Right lobe of liver (tissue), 4 donors: ENCODE data around the gene KRT81.

Experiments used
- POLR2A ChIP-seq: fragments of 450-650 bp; IDR thresholded peaks from one replicate; pipeline ENCODE4 v1.6.1; 2017; ENCODE audit warnings: antibody characterized with exemption, mild to moderate bottlenecking
- TF ChIP-seq, protein P1 (sequence below), 4 donors: fragments of 200-600 bp in 3 of 4; fragments of 450-650 bp in 1 of 4; IDR thresholded peaks; one replicate each; pipeline versions ENCODE4 v1.5.1 to v1.8.0; 2016 to 2022; ENCODE audit warnings: antibody characterized with exemption in 4 of 4, mild to moderate bottlenecking in 2 of 4
- donor health status: DM: no; HTN: no; CAD: no.
- donor health status: DM: no; HTN: no; CAD: no.
- donor health status: DM: no; HTN: yes; CAD: no.

DNA sequence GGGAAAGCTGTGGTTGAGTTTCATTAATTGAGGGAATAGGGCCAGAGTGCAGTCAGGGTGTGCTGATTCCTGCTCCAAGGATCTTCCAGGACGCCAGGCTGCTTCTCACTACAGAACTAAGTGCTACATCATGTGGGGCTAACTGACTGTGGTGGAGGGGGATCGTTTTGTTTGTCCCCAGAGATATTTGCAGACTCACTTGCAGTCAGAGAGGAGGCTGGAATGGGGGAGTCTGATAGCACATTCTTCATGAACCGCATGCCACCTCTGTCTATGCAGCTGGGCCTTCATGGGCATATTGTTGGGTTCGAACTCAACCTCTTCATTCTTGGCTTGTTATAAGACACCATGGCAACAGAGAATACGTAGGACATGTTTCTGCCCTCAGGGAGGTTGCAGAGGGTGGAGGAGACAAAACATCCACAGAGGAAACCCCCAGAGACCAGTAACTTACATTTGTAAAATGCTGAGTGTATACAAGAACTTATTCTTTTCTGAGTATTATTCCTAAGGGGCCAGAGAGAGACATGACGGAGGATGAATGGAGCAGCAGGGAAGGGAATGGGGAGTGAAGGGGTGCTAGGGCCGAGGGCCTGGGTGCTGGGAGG is 45.3 kb downstream of the KRT81 start:
- TF ChIP-seq, protein P1, sequence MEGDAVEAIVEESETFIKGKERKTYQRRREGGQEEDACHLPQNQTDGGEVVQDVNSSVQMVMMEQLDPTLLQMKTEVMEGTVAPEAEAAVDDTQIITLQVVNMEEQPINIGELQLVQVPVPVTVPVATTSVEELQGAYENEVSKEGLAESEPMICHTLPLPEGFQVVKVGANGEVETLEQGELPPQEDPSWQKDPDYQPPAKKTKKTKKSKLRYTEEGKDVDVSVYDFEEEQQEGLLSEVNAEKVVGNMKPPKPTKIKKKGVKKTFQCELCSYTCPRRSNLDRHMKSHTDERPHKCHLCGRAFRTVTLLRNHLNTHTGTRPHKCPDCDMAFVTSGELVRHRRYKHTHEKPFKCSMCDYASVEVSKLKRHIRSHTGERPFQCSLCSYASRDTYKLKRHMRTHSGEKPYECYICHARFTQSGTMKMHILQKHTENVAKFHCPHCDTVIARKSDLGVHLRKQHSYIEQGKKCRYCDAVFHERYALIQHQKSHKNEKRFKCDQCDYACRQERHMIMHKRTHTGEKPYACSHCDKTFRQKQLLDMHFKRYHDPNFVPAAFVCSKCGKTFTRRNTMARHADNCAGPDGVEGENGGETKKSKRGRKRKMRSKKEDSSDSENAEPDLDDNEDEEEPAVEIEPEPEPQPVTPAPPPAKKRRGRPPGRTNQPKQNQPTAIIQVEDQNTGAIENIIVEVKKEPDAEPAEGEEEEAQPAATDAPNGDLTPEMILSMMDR (IDR thresholded peaks at IDR 0.05), result no peak
- no peak for TF ChIP-seq POLR2A
